Activated T-cell treated with anti-CD3 and anti-CD28 coated beads for 24 hours (primary cell): ENCODE data around the gene SLC25A26.
A peak's percentile ranks its signal among the peaks of the same experiment; 100 is the strongest.

Experiments
- DNase-seq: peaks from one replicate; pipeline ENCODE4 v3.0.0-alpha.2; 2020; ENCODE audit warnings: low read depth

The SLC25A26 gene

DNA sequence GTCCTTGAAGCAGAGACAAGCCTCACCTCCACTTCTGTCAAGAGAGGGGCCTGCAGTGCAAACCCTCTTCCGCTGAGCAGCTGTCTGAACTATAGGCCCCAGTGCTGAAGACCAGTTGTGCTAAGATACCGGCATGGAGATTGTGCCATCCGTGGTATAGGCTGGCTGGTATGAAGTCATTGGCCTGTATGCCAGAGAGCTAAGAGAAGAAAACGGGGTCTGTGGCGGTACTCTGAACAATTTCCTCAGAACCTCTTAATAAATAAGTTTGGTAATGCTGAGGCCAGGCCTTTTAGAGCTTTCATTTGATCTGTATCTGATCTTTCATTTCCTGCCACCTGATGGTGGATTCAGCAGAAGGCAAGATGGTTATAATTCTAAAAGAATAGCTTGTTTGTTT lies 157.0 kb downstream of the SLC25A26 start:
- DNase-seq, result no peak

DNA sequence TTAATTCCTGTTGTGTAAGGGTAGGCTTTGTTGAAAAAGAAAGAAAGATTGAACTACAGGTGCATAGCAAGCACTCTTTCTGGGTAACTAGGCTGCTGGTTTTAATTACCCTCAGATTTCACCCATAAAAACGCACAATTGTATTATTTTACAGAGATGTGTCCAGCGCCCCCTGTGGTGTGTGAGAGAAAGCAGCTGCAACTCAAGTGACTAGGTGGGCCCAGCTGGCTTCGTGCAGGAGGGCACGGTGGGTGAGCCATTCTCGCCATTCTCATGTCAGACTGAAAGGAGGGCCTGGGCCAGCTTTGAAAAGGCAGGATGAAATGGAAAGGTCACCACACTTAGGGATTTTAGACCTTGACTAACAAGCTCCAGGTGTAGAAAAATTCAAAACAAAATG lies 157.5 kb downstream of the SLC25A26 start:
- peak; percentile 14 for DNase-seq

DNA sequence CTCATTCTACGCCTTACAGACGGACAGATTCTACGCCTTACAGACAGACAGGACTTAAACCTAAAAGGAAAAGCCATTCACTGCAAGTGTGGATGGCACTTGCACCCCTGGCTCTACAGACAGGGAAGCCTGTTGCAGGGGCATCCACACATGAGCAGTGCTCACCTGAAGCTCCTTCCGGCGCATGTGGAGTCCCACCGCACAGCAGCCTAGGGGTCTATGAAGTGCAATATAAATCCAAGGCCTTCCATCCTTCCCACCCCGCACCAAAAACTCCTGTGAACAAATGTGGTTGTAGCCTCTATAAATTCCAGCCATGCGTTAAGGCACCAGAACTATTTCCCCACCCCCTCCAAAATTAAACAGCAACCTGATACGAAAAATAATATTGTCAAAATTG lies 158.8 kb downstream of the SLC25A26 start:
- no peak for DNase-seq

DNA sequence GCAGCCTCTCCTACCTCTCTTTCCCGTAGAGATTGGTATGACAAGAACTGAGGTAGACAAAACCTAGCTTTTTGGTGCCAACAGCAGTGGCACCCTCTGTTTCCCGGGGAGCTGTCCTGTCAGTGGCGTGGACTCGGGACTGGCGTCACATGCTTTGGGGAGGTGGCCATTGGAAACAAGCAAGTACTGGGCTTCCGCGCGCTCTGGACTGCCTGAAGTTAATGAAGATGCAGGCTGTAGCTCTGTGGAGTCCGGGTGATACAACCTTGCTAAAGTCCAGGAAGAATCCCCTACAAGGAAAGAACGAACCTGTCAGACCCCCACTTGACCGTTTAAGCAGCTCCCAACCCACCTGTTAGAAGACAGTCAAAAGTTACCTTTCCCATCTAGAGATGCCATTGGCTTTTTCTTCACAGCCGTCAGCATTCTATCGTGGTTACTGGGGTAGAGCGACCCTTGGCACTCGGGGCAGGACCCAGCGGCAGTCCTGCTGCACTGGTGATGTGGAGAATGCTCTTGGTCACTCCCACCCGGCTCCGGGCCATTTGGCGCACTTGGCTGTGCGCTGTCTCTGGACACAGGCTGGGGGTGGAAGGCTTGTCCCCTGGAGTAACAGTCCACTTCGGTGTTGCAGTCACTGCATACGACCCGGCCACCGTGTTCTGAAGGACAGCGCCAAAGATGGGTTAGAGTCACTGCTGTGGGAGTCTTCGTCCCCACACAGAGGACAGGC lies 159.6 kb downstream of the SLC25A26 start:
- DNase-seq, result no peak

DNA sequence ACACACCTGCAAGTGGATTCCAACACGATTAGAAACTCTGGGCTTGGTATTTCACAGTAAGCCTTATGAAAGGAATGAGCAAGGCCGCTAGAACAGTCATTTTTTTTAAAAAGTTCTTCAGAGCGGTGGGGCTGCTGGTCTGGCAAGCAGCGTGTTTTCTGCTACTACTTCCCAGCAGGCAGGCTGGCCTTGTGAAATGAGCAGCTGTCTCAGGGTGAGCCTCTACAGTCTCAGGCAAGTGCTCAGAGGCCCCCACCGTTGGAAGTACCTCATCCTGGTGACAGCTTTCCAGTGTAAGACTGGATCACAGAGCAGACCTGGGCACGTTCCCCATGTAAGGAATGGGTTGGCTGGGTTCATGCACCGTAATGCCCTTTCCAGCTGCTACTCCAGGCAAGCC lies 160.8 kb downstream of the SLC25A26 start:
- no peak for DNase-seq

DNA sequence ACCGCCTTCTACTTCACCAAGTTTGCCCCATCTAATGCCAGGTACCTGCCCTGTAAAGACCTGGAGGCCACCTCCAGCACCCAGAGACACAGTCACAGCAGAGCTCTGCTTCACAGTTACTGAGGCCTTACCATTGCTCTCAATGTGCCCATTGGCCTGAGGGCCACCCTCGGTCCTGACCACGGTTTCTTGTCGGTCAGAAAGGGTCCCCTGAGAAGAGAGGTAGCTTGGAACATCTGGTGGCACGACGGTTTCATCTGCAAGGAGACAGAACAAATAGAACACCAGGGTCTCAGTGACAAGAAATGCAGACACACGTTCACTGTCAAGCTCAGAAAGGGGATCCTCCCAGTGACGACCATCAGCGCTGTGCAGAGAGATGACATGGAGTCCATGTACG lies 161.3 kb downstream of the SLC25A26 start:
- no peak for DNase-seq

DNA sequence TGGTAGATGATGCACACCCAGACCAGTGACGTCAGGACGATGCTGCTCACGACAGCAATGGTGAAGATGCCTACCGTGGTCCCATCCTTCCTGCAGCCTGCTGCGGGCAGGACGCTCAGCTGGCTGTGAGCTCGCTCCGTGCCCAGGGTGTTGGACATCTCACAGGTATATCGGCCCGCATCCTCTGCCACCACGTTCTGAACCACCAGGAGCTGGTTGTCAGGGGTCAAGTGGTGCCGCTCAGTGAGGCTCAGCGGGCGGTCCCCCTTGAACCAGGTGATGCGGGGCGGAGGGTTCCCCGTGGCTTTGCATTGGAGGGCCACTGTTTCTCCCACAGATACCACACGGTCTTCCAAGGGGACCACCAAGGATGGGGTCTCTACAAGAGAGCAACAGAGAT lies 162.2 kb downstream of the SLC25A26 start:
- no peak for DNase-seq

DNA sequence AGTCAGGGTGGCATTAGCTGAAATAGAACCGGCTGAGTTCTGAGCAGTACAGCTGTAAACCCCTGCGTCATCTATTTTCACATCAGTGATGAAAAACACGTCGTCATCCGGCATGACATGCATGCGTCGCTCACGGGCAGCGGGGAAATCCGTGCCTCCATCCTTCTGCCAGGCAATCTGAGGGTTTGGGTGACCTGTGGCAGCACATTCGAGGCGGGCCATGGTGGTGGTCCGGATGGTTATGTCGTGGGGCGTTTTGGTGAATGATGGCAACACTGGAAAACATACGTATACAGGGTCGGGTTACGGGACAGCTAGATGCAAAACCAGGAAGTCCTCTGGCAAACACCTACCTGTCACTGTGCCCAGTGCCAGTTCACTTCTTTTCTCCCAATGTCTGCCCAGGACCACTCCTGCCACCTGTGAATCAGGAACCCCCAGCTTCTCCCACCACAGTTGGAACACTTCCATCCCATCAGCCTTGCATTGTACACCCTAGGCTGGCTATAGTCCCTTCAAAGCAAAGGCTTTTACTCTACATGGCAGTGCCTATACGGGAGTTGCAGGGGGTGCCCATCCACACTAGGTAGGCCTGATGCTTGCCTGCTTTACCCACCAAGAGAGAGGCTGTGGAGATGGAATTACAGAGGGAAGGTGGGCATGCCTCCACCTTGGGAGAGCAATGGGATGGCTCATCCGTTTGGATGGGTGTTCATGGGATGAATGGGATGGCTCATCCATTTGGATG lies 163.4 kb downstream of the SLC25A26 start:
- no peak for DNase-seq

DNA sequence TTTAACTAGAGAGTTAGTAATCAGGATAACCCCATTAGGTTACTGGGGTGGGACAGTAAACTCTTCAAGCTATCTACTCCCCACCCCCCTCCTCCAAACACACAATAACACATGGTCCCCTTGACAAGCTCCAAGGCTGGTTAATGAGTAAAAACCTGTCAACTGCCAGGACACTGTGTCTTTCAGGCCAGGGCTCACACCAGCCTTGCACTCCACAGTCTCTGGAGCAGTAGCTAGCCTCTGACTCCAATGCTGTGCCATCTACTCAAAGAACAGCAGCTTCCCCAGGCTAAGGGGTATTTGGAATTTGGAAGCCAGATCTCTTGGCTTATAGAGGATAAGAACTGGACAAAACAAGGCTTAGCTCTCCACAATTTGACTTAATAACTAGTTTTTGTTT lies 164.3 kb downstream of the SLC25A26 start:
- DNase-seq, result no peak

DNA sequence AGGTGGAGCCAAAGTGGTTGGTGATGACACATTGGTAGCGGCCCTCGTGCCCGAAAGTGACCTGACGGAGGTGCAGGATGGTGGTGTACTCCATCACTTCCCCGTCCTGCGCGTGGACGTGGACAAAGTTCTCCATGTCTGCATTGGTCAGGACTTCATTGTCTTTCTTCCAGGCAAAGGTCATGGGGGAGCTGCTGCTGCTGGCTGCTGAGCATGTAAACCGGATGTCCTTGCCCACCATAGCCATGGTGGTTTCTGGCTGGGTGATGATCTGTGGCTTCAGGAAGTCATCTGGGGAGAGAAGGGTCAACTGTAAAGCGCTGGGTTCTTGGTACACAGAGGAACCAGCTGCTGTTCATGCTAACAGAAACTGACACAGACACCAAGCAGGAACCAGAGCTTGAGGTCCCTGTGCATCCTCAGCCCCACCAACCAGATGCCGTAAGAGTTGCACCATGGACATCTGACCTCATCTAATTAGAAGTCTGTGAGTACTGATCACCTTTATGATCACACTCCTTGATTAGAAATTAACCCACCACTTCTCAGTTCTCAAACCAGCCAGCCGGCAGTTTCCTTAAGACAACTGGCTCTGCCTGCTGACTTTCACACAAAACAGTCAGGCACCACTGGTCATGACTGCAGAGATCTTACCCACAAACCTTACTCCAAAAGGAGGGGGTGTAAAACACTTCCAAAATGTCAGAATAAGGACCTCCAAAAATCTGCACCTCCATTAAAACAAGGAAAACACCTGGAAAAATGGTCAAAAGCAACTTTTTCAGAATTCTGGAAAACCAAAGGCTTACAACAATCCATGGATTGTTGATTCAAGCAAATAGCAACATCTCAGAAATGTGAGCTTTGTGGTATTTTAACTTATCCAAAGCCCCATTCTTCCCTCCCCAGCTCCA lies 165.5 kb downstream of the SLC25A26 start:
- DNase-seq, result no peak

DNA sequence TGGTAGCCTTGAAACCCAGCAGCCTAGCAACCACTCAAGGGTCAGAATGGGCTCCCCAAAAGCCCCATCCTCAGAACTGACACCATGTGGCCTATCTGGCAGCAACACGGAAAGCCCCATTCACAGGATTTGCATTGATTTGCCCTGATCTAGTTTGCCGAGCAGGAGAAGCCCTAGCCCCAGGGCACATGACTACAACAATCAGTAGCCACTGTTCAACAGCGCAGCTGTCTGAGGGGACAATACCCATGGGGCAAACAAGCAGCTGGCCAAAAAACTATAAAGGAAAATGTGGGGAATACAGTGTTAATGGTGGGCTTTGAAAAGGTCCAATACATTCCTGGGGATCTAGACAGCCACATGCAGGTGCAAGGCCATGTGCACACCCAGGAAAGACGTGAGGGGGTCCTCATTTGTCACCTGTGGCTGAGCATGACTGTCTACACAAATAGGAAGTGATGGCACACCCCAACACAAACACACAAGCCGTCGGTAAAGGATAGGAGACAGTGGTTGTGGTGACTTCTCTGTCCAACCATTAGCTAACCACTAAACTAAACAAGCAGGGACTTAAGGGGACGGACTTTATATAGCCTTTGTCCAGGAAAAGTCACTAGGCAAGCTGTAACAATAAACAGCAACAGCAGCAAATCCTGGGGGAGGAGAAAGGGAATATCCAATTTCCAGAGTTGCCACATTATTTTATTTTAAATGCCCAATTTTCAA lies 166.3 kb downstream of the SLC25A26 start:
- DNase-seq, result no peak

DNA sequence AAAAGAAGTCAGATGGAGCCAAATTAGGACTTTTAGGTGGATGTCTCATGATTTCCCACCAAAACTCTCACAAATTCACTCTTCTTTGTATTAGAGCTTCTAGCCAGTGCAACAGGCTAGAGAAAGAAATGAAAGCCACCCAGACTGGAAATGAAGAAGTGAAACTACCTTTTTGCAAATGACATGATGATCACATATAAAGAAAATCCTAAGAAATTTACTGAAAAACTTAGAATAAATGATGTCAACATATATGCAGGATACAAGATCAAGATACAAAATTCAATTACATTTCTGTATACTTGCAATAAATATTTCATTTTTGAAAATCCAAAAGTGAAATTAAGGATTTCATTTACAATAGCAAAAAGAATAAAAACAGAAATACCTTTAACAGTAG lies 169.2 kb downstream of the SLC25A26 start:
- no peak for DNase-seq

DNA sequence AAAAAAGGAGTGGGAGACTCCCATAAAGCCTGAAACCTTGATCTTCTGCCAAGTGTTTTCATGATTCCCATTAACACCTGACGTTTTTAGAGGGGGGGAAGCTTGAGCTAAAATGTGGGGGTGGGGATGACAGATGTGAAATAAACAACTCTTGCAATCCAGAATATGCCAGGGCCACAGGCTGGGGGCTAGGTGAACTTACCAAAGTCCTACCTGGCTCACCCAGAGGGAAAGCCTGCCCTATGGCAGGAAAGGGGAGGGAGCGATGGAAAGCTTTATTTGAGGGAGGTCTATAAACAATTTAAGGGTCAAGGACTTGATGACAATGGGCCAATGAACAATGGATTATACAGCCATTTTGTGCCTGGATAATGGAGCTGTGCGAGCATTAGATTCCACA lies 171.7 kb downstream of the SLC25A26 start:
- no peak for DNase-seq

DNA sequence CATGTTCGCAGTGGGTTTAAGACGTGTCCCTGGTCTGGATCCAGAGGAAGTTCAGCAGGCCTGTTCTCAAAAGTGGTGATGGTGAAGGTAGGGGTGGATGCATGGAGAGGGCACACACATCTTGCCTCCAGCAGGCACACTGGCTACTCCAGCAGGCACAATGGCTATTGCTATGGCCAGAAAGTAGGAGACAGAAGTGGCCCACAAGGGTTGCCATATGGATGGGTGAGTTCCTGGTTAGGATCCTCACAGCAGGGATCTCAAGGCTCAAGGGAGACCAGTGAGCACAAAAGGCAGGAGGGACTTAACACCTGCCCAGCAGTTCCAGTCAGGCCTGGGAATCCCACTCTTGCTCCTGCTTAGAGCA lies 172.1 kb downstream of the SLC25A26 start:
- DNase-seq, result no peak

DNA sequence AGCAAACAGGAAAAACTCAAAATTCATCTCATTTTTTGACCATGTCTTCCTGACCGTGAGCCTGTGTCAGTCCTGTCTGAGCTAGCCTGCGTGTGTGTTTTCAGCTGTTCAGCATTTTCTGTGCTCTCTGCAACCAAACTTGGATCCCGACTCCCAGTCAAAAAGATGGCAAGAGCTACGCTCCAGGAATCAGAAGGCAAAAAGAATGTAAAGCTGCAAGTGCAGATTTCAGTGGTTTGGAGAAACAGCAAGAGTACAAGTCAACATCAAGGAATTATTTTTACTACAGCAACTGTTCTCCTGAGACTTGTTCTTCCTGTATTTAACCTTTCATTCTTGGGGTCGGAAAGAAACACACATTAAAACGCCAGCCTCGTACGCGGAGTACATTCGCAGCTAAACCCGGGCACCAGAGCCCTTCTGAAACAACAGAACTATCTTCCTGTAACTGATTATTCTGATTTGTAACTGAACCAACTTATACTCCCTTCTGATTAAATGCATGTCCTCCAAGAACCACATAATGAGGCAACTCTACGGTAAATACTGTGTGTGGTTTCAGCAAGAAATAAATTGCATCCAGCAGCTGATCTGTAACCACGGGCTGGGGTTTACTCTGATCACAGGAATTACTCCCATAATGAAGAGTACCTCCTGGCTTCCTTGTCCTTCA lies 172.7 kb downstream of the SLC25A26 start:
- DNase-seq, result no peak

DNA sequence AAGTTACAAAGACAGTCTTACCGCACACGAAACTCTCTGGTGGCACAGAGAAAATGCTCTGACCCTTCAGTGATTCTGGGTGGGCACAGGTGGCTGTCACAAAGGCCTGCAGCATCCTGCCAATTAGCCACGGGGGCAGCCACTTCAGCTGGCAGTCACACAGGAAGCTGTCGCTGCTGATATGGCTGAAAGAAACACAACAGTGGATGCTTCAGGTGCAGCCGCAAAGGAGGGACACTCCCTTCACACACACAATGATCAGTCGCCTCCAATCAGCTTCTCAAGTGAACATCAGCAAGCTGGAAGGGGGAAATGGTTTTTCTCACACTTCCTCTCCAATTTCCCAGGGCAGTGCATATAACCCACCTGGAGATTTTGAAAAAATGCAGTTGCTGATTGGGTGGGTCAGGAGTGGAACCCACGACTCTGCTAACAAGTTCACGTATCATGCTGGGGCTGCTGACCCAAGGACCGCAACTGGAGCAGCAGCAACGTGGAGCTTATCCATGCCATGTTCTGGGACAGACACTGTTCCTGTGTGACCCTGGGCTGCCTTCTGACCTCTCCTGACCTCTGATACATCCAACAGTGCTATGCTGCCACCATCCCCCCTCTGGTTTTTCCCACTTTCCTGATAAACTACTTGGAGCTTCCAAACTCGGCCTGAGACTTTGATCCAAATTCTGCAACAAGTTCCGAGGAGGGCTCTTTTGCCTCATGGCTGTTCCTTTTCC lies 173.4 kb downstream of the SLC25A26 start:
- DNase-seq, result peak; percentile 16

DNA sequence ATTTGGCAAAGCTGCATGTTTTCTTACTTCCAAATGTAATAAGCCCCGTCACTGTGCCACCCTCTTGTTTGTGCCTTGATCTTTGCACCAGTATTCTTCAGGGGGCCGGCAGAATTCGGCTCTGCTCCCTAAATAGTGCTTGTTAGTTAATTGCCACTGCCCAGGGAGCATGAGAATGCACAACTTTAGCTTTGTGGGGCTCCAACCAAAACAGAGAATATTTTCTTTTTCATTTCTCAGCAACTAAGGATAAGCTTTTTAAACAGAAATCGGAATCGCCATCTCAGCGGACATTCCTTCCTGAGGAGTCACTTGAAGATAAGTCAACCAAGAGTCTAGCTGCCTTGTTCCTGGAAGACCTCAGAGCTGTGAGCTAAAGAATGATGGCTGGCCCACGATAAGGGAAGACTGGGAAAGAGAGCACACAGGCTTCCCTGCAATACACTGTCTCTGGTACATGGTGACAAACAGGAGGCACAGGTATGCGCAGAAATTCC lies 174.0 kb downstream of the SLC25A26 start:
- DNase-seq, result no peak

DNA sequence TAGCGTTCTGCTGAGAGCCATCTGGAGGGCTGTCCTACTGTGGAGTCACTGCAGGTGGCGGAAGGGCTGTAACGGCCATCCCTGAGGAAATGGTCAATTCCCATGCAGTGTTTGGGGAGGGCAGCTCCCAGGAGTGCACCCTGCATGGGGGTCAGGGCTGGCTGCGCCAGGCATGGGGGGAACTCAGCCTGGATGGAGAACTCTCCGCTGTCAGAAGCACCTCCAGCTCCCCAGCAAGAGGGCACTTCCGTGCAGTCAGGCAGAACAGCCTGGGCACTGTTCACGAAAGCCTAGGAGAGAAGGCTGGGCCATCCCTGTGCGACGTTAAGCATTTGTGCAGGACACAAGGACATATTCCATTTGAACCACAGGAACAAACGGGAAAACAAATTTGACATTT lies 174.8 kb downstream of the SLC25A26 start:
- no peak for DNase-seq

DNA sequence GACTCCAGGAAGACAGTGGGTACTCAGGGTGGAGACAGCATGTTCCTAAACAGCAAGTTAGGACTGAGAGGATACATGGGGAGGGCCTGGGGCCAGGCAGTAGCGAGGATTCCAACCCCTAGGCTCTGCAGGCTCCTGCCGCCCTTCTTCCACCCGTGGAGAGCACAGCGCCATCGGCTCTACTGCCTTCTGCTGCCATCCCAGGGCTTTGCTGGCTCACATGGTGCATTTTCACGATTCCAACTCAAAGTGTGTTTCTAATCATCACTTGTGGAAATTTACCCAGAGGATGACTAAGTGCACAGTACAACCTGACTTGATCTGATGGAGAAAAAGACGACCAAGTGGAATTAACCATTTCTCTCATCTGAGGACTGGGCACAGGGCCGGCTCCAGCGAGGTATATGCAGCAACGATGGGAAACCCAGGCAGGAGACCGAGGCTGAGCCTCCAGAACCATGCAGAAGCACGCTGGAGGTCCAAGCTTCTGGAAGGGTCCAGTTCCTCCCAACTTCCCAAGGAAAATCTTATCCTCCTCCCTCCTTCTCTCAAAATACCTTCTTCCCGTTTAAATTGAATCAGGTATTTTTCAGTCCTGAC lies 175.5 kb downstream of the SLC25A26 start:
- no peak for DNase-seq

DNA sequence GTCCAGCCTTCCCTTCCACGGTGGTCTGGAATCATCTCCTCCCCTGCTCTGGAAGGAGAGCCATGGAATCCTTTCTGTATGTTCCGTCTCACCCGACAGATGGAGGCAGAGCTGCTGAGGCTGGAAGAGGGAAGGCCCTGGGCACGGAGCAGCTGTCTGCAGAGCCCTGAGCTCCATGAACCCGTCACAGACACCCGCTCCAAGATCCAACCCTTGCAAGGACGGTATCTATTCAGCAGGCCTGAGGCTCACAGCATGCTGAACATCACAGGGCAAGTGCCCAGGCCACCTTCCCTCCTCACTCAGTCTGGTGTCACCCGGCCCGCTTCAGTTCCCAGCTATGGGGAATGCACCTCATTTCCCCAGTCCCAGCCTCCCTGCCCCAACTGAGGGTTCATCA lies 176.1 kb downstream of the SLC25A26 start:
- no peak for DNase-seq
